Esophagus squamous epithelium (tissue), 4 donors: ENCODE measurements around the gene NHLH2.

Experiments
- POLR2A ChIP-seq, 4 donors: fragments of 450-650 bp; IDR thresholded peaks; one replicate each; pipeline ENCODE4 v1.6.1; 2017; ENCODE audit warnings: antibody characterized with exemption in 4 of 4, mild to moderate bottlenecking in 4 of 4, moderate library complexity in 3 of 4
- TF ChIP-seq, protein P1 (sequence below), 6 experiments: fragments of 450-650 bp in 4 of 6; fragments of 200-600 bp in 2 of 6; sonication (generic) in 2 of 6; IDR thresholded peaks; one replicate each; pipeline ENCODE4 v1.5.1; 2016 to 2019; ENCODE audit warnings: antibody characterized with exemption in 6 of 6, mild to moderate bottlenecking in 4 of 6, moderate library complexity in 4 of 6

DNA sequence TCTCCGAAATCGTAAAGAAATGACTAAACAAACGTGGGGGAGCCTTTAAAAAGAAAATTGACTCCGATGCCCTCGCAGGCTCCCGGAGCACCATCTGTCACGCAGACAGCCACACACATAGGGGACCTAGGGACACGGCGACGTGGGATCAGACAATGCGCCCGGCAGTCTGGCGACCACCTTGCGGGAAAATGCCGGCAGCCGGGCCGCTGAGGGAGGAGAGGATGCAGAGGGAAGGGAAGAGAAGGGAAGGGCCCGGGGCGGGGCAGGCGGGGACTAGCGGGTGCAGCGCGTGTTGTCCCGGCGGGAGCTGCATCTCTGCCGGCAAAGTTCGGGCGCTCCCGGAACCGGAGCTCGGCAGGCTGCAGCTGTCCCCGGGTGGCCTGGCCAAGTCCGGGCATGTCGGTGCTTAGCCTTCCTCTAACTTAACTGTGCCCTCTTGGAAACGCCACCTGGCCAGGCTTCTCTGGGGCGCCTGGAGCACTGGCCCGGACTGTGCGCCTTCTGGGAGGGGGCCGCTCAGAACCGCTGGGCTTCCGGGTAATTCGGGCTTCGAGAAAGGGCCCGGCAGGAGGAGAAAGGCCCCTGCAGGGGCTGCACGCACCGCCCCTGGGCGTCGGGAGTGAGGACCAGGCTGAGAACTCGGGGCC lies 1.8 kb downstream of the NHLH2 start:
- TF ChIP-seq, protein P1, sequence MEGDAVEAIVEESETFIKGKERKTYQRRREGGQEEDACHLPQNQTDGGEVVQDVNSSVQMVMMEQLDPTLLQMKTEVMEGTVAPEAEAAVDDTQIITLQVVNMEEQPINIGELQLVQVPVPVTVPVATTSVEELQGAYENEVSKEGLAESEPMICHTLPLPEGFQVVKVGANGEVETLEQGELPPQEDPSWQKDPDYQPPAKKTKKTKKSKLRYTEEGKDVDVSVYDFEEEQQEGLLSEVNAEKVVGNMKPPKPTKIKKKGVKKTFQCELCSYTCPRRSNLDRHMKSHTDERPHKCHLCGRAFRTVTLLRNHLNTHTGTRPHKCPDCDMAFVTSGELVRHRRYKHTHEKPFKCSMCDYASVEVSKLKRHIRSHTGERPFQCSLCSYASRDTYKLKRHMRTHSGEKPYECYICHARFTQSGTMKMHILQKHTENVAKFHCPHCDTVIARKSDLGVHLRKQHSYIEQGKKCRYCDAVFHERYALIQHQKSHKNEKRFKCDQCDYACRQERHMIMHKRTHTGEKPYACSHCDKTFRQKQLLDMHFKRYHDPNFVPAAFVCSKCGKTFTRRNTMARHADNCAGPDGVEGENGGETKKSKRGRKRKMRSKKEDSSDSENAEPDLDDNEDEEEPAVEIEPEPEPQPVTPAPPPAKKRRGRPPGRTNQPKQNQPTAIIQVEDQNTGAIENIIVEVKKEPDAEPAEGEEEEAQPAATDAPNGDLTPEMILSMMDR (IDR thresholded peaks at IDR 0.05): no peak
- peak in 2 of 4 donors; percentile 13 to 57 for TF ChIP-seq POLR2A (IDR thresholded peaks at IDR 0.05)
